ENCODE results near the gene ADM5.

DNA sequence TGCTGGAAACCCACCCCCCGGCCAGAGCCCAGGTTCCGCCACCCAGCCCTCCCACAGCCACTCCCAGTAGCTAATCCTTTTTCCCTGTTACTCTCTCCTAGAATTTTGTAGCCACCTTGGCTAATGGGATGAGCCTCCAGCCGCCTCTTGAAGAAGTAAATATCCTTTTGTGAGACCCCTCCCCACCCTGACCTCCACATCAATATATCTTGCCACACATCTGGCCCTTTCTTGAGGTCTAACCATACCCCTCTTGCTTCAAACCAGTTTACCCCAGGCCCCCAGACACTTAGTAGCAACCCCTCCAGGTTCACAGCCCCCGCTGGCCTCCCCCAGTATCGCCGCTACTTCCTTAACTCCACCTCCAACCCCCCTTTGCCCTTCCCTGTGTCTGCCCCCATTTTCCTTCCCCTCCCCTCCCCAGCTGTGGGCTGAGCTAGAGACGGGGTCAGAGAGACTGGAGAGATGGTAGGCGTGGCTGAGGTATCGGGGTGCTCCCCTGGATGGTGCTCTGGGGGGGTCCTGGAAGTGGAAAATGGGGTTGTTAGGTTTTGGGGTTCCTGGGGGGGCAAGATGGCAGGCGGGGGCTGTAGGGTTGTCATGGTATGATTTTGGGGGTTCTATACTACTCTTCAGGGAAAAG lies 9.5 kb upstream of the ADM5 start:
- no peak for TF ChIP-seq POLR2AphosphoS5 (IDR thresholded peaks at IDR 0.05; ENCODE audit: borderline replicate concordance, low read depth, low read length)
- no peak for TF ChIP-seq EZH2 (IDR thresholded peaks at IDR 0.05)
- no peak for TF ChIP-seq FOXP2 (optimal IDR thresholded peaks at IDR 0.05; ENCODE audit: control extremely low read depth, extremely low read length, insufficient read depth)

Data from SK-N-MC (cell line).